ENCODE measurements around the gene GPR55.

DNA sequence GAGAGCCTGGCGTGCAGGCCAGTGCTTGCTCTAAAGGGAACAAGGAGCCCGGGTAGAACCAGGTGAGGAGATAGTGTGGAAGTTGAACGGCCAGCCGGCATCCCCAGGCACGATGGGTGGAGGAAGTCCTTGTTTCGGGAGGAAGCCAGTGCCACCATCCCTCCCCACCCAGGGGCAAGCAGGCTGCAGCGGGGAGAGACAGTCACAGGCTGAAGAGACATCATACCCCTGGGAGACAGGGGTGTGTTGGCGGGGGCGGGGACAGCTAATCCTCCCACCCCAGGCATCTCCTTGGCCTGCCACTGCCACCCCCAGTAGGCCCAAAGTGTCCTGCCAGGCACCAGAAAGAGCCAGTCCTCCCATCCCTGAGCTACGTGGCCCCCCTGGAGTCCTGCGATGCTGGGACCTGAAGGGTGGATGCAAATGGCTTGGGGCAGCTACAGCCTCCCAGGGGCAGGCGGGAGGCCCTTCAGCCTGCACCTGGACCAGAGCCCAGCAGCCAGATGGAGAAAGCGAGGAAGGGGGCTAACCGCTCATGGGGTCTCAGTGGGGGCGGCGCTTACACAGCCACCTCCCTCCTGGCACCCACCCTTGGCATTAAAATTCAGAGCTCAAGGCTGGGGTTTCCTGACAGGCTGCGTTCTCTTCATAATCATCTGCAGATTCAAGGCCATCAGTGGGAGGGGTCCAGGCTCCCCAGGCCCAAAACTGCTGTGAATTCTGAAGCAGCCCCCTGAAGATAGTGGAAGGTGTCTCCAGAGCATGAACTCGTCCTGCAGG is 14.8 kb upstream of the GPR55 start:
- no peak for TF ChIP-seq EZH2 (IDR thresholded peaks at IDR 0.05; ENCODE audit: borderline replicate concordance, low read depth, low read length, poor library complexity, severe bottlenecking)
- TF ChIP-seq, protein P1, sequence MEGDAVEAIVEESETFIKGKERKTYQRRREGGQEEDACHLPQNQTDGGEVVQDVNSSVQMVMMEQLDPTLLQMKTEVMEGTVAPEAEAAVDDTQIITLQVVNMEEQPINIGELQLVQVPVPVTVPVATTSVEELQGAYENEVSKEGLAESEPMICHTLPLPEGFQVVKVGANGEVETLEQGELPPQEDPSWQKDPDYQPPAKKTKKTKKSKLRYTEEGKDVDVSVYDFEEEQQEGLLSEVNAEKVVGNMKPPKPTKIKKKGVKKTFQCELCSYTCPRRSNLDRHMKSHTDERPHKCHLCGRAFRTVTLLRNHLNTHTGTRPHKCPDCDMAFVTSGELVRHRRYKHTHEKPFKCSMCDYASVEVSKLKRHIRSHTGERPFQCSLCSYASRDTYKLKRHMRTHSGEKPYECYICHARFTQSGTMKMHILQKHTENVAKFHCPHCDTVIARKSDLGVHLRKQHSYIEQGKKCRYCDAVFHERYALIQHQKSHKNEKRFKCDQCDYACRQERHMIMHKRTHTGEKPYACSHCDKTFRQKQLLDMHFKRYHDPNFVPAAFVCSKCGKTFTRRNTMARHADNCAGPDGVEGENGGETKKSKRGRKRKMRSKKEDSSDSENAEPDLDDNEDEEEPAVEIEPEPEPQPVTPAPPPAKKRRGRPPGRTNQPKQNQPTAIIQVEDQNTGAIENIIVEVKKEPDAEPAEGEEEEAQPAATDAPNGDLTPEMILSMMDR (conservative IDR thresholded peaks at IDR 0.05; ENCODE audit: low read depth, low read length), result no peak

Measured in A673 (cell line).